GM23338 (cell line): ENCODE measurements around the gene PRG3.

ENCODE experiments used
- POLR2AphosphoS5 ChIP-seq: IDR thresholded peaks from 2 replicates; pipeline ENCODE4 v1.6.1; 2016; ENCODE audit warnings: antibody characterized with exemption, low read depth
- TF ChIP-seq, protein P1 (sequence below), 2 experiments: fragments of 200-600 bp in 1 of 2; sonication (generic) in 1 of 2; conservative IDR thresholded peaks; 2 replicates each; pipeline versions ENCODE4 v1.5.1 to v1.6.1; 2016 to 2017; ENCODE audit warnings: antibody characterized with exemption in 2 of 2, low read depth in 2 of 2, mild to moderate bottlenecking in 2 of 2, moderate library complexity in 1 of 2

DNA sequence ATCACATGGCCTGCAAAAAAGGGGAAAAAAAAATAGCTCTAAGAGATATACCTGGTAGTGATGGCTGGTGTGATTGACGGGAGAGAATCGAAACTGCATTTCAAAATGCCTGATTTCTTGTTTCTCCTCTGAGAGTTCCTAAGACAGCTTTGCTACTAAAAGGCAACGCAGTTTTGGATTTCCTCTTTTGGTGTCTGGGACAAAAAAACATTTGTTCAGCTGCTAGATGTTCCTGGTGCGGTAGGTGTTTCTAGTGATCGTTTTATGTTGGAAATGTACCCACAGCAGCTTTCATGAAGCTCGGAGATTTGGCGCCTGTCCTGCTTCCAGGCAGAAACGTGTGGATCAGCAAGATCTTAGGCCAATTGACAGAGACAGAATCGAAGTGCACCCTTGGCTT, 24.7 kb downstream of the PRG3 start:
- TF ChIP-seq, protein P1, sequence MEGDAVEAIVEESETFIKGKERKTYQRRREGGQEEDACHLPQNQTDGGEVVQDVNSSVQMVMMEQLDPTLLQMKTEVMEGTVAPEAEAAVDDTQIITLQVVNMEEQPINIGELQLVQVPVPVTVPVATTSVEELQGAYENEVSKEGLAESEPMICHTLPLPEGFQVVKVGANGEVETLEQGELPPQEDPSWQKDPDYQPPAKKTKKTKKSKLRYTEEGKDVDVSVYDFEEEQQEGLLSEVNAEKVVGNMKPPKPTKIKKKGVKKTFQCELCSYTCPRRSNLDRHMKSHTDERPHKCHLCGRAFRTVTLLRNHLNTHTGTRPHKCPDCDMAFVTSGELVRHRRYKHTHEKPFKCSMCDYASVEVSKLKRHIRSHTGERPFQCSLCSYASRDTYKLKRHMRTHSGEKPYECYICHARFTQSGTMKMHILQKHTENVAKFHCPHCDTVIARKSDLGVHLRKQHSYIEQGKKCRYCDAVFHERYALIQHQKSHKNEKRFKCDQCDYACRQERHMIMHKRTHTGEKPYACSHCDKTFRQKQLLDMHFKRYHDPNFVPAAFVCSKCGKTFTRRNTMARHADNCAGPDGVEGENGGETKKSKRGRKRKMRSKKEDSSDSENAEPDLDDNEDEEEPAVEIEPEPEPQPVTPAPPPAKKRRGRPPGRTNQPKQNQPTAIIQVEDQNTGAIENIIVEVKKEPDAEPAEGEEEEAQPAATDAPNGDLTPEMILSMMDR (conservative IDR thresholded peaks at IDR 0.05; ENCODE audit: low read depth in 2 of 2), result no peak
- no peak for TF ChIP-seq POLR2AphosphoS5
